Activated CD8-positive, alpha-beta T cell treated with anti-CD3 and anti-CD28 coated beads for 36 hours (primary cell): ENCODE measurements around the gene PTGDS. TPM values are rescaled to one million over a fixed set of nuclear protein-coding genes. Genes with fewer than 3 reads are reported as not detected.

Experiments
- ATAC-seq: fragments of 200-7000 bp; cut with Tn5 transposase; one replicate; pipeline ENCODE4 v1.10.0; 2021; ENCODE audit warnings: mild to moderate bottlenecking, moderate library complexity
- CTCF ChIA-PET: fragments of 350-600 bp; sonication (Branson Sonifier 250); formaldehyde crosslinking; loops from one replicate; lab custom pipeline; 2021; ENCODE audit warnings: antibody characterized with exemption; lab: Charles Lee
- POLR2A ChIA-PET: fragments of 350-600 bp; sonication (Branson Sonifier 250); formaldehyde crosslinking; loops from one replicate; lab custom pipeline; 2021; ENCODE audit warnings: antibody characterized with exemption; lab: Charles Lee
- DNase-seq: peaks from one replicate; pipeline ENCODE4 v3.0.0-alpha.2; 2020
- H3K27ac Mint-ChIP-seq: one replicate; pipeline ENCODE4 v1.8.0; 2021; ENCODE audit warnings: mild to moderate bottlenecking, mixed read lengths
- H3K27me3 Mint-ChIP-seq: one replicate; pipeline ENCODE4 v1.8.0; 2021; ENCODE audit warnings: mixed read lengths
- H3K36me3 Mint-ChIP-seq: one replicate; pipeline ENCODE4 v1.8.0; 2021; ENCODE audit warnings: low read depth, mixed read lengths
- H3K4me1 Mint-ChIP-seq: one replicate; pipeline ENCODE4 v1.8.0; 2021; ENCODE audit warnings: low read depth, mixed read lengths
- H3K4me3 Mint-ChIP-seq: one replicate; pipeline ENCODE4 v1.8.0; 2021; ENCODE audit warnings: mild to moderate bottlenecking, moderate library complexity, mixed read lengths
- H3K9me3 Mint-ChIP-seq: one replicate; pipeline ENCODE4 v1.8.0; 2021; ENCODE audit warnings: mixed read lengths
- CTCF ChIP-seq: fragments of 200-600 bp; IDR thresholded peaks from one replicate; pipeline ENCODE4 v1.8.0; 2022; ENCODE audit warnings: antibody characterized with exemption, mild to moderate bottlenecking
- intact Hi-C: fragments of 100-400 bp; cut with micrococcal nuclease; formaldehyde crosslinking; loops from one replicate; pipeline ENCODE4 v1.10.0; 2022
- total RNA-seq, 2 experiments: library from RNA; stranded (reverse); gene quantifications; one replicate each; pipeline ENCODE4 v1.2.3, GENCODE V29; 2021

PTGDS gene
- total RNA-seq, 2 experiments from 2014 or later, result not detected

DNA sequence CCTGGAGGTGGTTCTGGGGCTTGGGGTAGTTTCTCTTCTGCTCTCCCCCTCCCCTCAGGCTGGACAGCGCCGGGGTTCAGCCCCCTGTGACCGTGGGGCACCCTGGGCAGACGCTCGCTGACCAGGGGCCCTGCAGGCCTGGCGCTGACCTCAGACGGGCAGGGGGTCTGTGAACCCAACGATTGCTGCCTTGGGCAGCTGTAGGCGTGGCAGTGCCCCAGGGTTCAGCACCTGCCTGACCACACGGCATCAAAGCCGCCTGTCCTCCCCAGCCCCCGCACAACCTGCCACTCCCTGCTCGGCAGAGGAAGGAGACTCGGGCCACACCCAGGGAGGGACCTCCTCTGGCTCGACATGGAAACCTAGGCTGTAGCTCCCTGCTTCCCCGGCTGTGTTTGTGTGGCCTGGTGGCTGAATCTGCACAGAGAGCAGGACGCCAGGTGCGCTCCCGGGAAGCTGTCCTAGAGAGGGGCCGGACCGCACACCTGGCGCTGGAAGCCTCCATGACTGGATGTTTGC, 13.1 kb upstream of the PTGDS start:
- Mint-ChIP-seq H3K4me1 (peaks cover 33% of the 10 kb centered on the region), H3K9me3 (no peaks in the 10 kb centered on the region), H3K27me3 (no peaks in the 10 kb centered on the region), H3K36me3 (no peaks in the 10 kb centered on the region), H3K27ac (no peak overlapping the region), H3K4me3 (no peak overlapping the region)
- TF ChIP-seq CTCF, result no peak
- CTCF ChIA-PET, result interaction anchor here (2.2 kb wide), 1 partner anchor 12 kb away, joined by 7 read pairs; no protein-coding TSS in a partner anchor
- intact Hi-C loops, result no loop called here
- ATAC-seq (no peak), DNase-seq (no peak)
- POLR2A ChIA-PET, result interaction anchor here (2.3 kb wide), 1 partner anchor 11 kb away, joined by 10 read pairs; no protein-coding TSS in a partner anchor

DNA sequence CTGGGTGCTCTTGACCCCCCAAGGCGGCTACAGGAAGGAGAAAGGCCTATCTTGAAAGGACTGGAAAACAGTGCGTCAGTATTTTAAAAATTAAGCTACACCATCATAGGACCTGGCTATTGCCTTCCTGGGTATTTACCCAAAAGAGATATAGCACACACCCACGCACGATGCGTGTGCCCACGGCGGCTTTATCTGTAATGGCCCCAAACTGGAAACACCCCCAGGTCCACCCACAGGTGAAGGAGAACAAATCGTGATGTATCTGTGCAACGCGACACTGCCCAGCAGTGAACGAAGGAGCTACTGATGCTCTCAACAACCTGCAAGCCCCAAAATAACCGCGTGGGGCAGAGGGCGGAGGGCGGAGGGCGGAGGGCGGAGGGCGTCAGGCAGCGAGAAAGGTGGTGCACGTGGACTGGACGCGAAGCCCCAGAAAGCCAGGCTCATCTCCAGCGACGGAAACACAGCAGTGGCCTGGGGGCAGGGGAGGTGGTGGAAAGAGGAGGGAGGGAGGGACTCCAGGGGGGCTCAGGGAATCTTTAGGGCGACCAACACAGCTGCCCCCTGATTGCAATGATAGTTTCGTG, 12.4 kb upstream of the PTGDS start:
- peaks cover 33% of the 10 kb centered on the region for H3K4me1 Mint-ChIP-seq
- no peak overlapping the region for H3K27ac Mint-ChIP-seq
- H3K27me3 Mint-ChIP-seq, result no peaks in the 10 kb centered on the region
- CTCF ChIA-PET, result interaction anchor here (0.9 to 2.2 kb wide), 2 partner anchors 11 to 62 kb away, joined by 3 to 7 read pairs; no protein-coding TSS in a partner anchor
- H3K9me3 Mint-ChIP-seq, result no peaks in the 10 kb centered on the region
- no peak overlapping the region for H3K4me3 Mint-ChIP-seq
- no peak for ATAC-seq
- no peak for DNase-seq
- no peak for TF ChIP-seq CTCF
- intact Hi-C loops, result no loop called here
- H3K36me3 Mint-ChIP-seq, result no peaks in the 10 kb centered on the region
- POLR2A ChIA-PET, result interaction anchor here (0.6 to 2.3 kb wide), 3 partner anchors 10 to 1564 kb away, joined by 3 to 10 read pairs (median 3); partner anchors contain the start of gene PAXX

GRCh38 chr9:136965771-136966484, 11.4 kb upstream of the PTGDS start:
- Mint-ChIP-seq H3K4me1 (peaks cover 23% of the 10 kb centered on the region), H3K9me3 (no peaks in the 10 kb centered on the region), H3K27ac (peak overlapping the region; percentile 53), H3K4me3 (peak overlapping the region; percentile 39), H3K36me3 (no peaks in the 10 kb centered on the region), H3K27me3 (no peaks in the 10 kb centered on the region)
- intact Hi-C loops, result no loop called here
- ChIA-PET CTCF (interaction anchor here (0.9 to 2.2 kb wide), 3 partner anchors 10 to 69 kb away, joined by 3 to 7 read pairs (median 3); no protein-coding TSS in a partner anchor), POLR2A (interaction anchor here (2.3 kb wide), 1 partner anchor 9 kb away, joined by 10 read pairs; no protein-coding TSS in a partner anchor)
- ATAC-seq (peak; percentile 81), DNase-seq (peak; percentile 73)
- no peak for TF ChIP-seq CTCF

DNA sequence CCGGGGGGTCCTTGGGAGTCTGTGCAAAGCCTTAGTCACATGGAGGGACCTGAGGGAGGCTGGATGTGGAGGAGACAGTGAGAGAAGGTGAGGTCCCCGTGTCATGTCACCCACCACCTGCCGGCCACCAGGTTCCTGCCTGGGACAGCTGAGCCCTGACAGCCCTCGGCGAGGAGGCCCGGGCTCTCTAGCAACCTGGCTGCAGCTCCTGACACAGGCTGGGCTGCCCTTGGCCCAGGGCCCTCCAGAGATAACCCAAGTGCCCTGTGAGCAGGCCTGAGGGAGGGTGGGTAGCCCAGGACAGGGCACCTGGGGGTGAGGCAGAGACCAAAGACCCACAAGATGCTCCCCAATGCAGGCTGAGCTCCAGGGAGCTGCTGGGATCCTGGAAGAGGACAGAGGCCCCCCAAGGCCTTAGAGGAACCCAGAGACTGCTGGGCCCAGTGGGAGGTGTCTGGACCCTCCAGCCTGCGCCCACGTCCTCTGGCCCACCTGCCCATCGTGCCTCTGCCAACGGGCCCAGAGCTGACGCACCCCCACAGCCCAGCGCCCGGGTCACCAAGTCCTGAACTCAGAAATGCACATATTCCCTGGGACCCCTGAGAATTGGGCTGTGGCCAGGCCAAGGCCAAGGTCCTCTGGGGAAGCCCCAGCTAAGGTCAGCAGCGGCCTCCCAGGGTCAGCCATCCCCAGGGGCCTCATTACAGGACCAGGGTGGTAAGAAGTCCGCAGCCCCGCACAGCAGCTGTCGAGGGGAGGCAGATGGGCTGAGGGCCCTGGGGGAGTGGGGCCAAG, 8.8 kb upstream of the PTGDS start:
- POLR2A ChIA-PET, result interaction anchor here (0.5 kb wide), 1 partner anchor 190 kb away, joined by 3 read pairs; no protein-coding TSS in a partner anchor

More for the DNA sequence above, 8.8 kb upstream of the PTGDS start:
- CTCF ChIA-PET, result interaction anchor here (0.7 kb wide), 1 partner anchor 60 kb away, joined by 4 read pairs; the partner anchor contains the start of gene ABCA2
- Mint-ChIP-seq H3K36me3 (no peaks in the 10 kb centered on the region), H3K4me1 (peaks cover 17% of the 10 kb centered on the region), H3K4me3 (no peak overlapping the region), H3K27me3 (no peaks in the 10 kb centered on the region), H3K27ac (no peak overlapping the region), H3K9me3 (no peaks in the 10 kb centered on the region)
- no peak for TF ChIP-seq CTCF
- intact Hi-C loops, result no loop called here
- DNase-seq (no peak), ATAC-seq (no peak)
